Cardiac muscle cell (in vitro differentiated cells and primary cell): ENCODE measurements around the gene TNNI3K. TPM values are rescaled to one million over a fixed set of nuclear protein-coding genes. Genes with fewer than 3 reads are reported as not detected.

Source experiments
- DNase-seq, 2 donors: peaks; one replicate each; pipeline versions ENCODE4 v3.0.0 to v3.0.0-alpha.2; 2010 to 2017; ENCODE audit warnings: low read depth in 1 of 2, low spot score in 1 of 2
- H3K27ac ChIP-seq: fragments of 200-600 bp; sonication (generic); 2 replicates; pipeline ENCODE4 v1.5.1; 2016
- H3K27me3 ChIP-seq: fragments of 200-600 bp; sonication (generic); 2 replicates; pipeline ENCODE4 v1.6.0; 2016; ENCODE audit warnings: control low read depth
- H3K36me3 ChIP-seq: fragments of 200-600 bp; sonication (generic); 2 replicates; pipeline ENCODE4 v1.5.1; 2016; ENCODE audit warnings: control low read depth
- H3K4me1 ChIP-seq: fragments of 200-600 bp; sonication (generic); 2 replicates; pipeline ENCODE4 v1.8.1; 2017; ENCODE audit warnings: low read depth, mild to moderate bottlenecking, mixed run types
- H3K4me3 ChIP-seq: fragments of 200-600 bp; sonication (generic); 2 replicates; pipeline ENCODE4 v1.5.1; 2016; ENCODE audit warnings: mild to moderate bottlenecking
- H3K9me3 ChIP-seq: fragments of 200-600 bp; sonication (generic); 2 replicates; pipeline ENCODE4 v1.5.1; 2017; ENCODE audit warnings: low read depth, mild to moderate bottlenecking, control low read depth
- polyA plus RNA-seq: library from polyadenylated mRNA; unstranded; fragments of >200 nt; fragmentation: Nextera tagmentation; extraction: Ambion mirVana; gene quantifications from 2 replicates; pipeline ENCODE4 v1.2.1, GENCODE V29; 2016
- total RNA-seq: library from RNA; depleted of rRNA; stranded (reverse); fragments of >200 nt; gene quantifications from 2 replicates; pipeline ENCODE4 v1.2.3, GENCODE V29; 2016
- TF ChIP-seq, protein P1 (sequence below): IDR thresholded peaks from 2 replicates; pipeline ENCODE4 v1.5.1; 2012; ENCODE audit warnings: low read depth, mild to moderate bottlenecking, low read length

The TNNI3K gene
- total and polyA plus RNA-seq, 2 experiments from 2014 or later, result 6.6 to 13.4 TPM

GRCh38 chr1:74402873-74403272, 167.7 kb downstream of the TNNI3K start:
- Histone ChIP-seq H3K4me3 (no peak overlapping the region), H3K9me3 (no peaks in the 10 kb centered on the region), H3K36me3 (no peaks in the 10 kb centered on the region), H3K27me3 (no peaks in the 10 kb centered on the region), H3K4me1 (peaks cover under 1% of the 10 kb centered on the region), H3K27ac (no peak overlapping the region)
- TF ChIP-seq, protein P1, sequence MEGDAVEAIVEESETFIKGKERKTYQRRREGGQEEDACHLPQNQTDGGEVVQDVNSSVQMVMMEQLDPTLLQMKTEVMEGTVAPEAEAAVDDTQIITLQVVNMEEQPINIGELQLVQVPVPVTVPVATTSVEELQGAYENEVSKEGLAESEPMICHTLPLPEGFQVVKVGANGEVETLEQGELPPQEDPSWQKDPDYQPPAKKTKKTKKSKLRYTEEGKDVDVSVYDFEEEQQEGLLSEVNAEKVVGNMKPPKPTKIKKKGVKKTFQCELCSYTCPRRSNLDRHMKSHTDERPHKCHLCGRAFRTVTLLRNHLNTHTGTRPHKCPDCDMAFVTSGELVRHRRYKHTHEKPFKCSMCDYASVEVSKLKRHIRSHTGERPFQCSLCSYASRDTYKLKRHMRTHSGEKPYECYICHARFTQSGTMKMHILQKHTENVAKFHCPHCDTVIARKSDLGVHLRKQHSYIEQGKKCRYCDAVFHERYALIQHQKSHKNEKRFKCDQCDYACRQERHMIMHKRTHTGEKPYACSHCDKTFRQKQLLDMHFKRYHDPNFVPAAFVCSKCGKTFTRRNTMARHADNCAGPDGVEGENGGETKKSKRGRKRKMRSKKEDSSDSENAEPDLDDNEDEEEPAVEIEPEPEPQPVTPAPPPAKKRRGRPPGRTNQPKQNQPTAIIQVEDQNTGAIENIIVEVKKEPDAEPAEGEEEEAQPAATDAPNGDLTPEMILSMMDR, result no peak
- DNase-seq, result no peak

DNA sequence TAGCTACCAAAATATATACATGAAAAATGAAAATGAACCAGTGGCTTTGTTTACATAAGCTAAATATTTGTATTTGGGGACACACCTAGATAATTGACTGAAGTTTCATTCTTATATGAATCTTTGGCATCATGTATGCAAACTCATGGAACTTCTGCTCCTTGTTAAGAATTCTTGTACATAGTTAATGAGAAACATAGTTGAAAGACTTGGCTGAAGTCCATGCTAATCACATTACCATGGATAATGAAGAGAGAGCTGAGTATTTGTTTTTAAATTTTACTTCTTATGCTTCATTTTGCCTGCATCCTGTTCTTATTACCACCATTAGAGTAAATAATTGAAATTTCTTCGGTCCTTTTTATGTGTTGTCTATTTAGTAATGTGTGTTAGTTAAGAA, 168.4 kb downstream of the TNNI3K start:
- Histone ChIP-seq H3K9me3 (no peaks in the 10 kb centered on the region), H3K4me3 (no peak overlapping the region), H3K4me1 (no peaks in the 10 kb centered on the region), H3K27me3 (no peaks in the 10 kb centered on the region), H3K27ac (no peak overlapping the region), H3K36me3 (no peaks in the 10 kb centered on the region)
- no peak for DNase-seq
- TF ChIP-seq, protein P1, result no peak

DNA sequence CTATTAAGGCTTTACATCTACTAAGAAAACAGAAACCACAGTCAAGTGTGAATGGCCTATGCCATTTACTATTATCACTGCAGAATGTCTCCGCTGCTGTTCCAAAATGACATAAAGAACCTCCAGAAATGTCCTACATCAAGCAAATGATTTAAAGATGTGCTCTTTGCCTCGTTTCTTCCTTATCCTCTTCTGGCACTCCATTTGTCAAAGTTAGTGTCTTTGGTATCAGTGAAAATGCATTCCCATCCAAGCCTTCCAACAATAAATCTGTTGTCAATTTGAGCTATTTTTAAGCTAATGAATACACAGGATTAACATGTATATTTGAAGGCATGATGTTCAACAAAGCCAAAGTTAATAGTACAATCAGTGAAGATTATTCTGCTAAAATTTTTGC, 171.6 kb downstream of the TNNI3K start:
- H3K4me1 ChIP-seq, result no peaks in the 10 kb centered on the region
- no peaks in the 10 kb centered on the region for H3K27me3 ChIP-seq
- no peaks in the 10 kb centered on the region for H3K9me3 ChIP-seq
- TF ChIP-seq, protein P1, result no peak
- H3K27ac ChIP-seq, result no peak overlapping the region
- H3K4me3 ChIP-seq, result no peak overlapping the region
- no peaks in the 10 kb centered on the region for H3K36me3 ChIP-seq
- DNase-seq, result no peak

DNA sequence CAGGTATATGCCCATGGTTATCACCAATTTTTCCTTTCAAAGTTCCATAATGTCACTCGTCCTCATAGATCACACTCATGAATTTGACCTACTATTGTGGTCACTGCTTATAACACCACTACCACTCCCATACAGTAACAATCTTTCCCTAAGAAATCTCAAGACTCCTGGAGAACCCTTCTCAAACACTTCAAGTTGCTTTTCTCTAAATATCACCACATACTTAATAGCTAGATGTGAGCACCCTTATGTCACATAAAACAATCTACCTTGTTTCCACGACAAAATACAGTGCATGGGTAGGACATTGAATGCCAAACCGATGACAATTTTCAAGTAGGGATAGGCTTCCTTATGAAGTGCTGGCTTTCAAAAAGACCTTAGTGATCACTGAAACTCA, 172.7 kb downstream of the TNNI3K start:
- TF ChIP-seq, protein P1, result no peak
- no peak for DNase-seq
- H3K27me3 ChIP-seq, result no peaks in the 10 kb centered on the region

DNA sequence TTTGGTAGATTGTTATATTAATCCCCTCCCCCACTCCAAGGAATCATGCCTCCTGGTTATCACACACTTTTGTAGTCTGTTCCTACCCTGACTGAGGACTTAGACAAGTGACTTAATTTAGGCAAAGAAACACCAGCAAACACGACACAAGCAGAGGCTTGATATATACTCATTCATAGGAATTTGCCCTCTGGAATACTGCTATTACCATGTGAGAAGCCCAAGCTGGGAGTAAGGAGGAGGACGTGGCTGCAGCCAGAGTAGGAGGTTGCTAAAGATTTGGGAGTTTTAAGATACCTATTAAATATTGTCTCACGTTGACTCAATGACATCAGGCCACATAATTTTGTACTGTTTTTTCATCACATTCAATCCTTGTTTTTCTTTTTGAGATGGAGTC, 177.1 kb downstream of the TNNI3K start:
- Histone ChIP-seq H3K36me3 (no peaks in the 10 kb centered on the region), H3K4me3 (no peak overlapping the region), H3K9me3 (no peaks in the 10 kb centered on the region), H3K27me3 (no peaks in the 10 kb centered on the region), H3K4me1 (peaks cover 12% of the 10 kb centered on the region), H3K27ac (no peak overlapping the region)
- no peak for DNase-seq
- TF ChIP-seq, protein P1, result no peak

More for the DNA sequence above, 172.7 kb downstream of the TNNI3K start:
- Histone ChIP-seq H3K9me3 (no peaks in the 10 kb centered on the region), H3K36me3 (no peaks in the 10 kb centered on the region), H3K4me3 (no peak overlapping the region), H3K27ac (no peak overlapping the region), H3K4me1 (no peaks in the 10 kb centered on the region)

- TF ChIP-seq, protein P1, result no peak
- Histone ChIP-seq H3K36me3 (no peaks in the 10 kb centered on the region), H3K4me3 (no peak overlapping the region), H3K9me3 (no peaks in the 10 kb centered on the region), H3K27ac (no peak overlapping the region), H3K27me3 (no peaks in the 10 kb centered on the region), H3K4me1 (peaks cover 23% of the 10 kb centered on the region)
- DNase-seq, result no peak
Observed at GRCh38 chr1:74415935-74416334, 180.7 kb downstream of the TNNI3K start.
